Right atrium auricular region (tissue), 2 donors: Measurements from ENCODE around the gene TMEM176B. TPM values are rescaled to one million over a fixed set of nuclear protein-coding genes. Genes with fewer than 3 reads are reported as not detected.

ENCODE experiments used
- DNase-seq: peaks from one replicate; pipeline ENCODE4 v3.0.0-alpha.2; 2019; ENCODE audit warnings: low spot score
- H3K27ac ChIP-seq, 2 donors: fragments of 200-600 bp; sonication (generic); 1 replicate in 1 of 2; 2 replicates in 1 of 2; pipeline ENCODE4 v1.5.1; 2016 to 2019
- H3K27me3 ChIP-seq, 2 donors: fragments of 200-600 bp; sonication (generic); one replicate each; pipeline versions ENCODE4 v1.5.1 to v1.6.0; 2017 to 2019
- H3K36me3 ChIP-seq: fragments of 200-600 bp; sonication (generic); one replicate; pipeline ENCODE4 v1.5.1; 2016
- H3K4me1 ChIP-seq, 2 donors: fragments of 200-600 bp; sonication (generic); one replicate each; pipeline versions ENCODE4 v1.5.1 to v1.6.0; 2017 to 2019
- H3K4me3 ChIP-seq, 2 donors: fragments of 200-600 bp; sonication (generic); 1 replicate in 1 of 2; 2 replicates in 1 of 2; pipeline ENCODE4 v1.5.1; 2017 to 2019; ENCODE audit warnings: mild to moderate bottlenecking in 1 of 2, moderate library complexity in 1 of 2
- H3K9me3 ChIP-seq, 2 donors: fragments of 200-600 bp; sonication (generic); one replicate each; pipeline ENCODE4 v1.5.1; 2019
- total RNA-seq, 2 donors: library from RNA; depleted of rRNA; stranded (reverse); fragments of >200 nt; gene quantifications; one replicate each; pipeline ENCODE4 v1.1.0, GENCODE V29; 2016
- TF ChIP-seq, protein P1 (sequence below), 2 donors: fragments of 200-600 bp; sonication (generic); IDR thresholded peaks; one replicate each; pipeline ENCODE4 v1.5.1; 2019; ENCODE audit warnings: antibody characterized with exemption in 2 of 2

The TMEM176B gene
- total RNA-seq, 2 donors from 2014 or later, result 162 to 227 TPM

DNA sequence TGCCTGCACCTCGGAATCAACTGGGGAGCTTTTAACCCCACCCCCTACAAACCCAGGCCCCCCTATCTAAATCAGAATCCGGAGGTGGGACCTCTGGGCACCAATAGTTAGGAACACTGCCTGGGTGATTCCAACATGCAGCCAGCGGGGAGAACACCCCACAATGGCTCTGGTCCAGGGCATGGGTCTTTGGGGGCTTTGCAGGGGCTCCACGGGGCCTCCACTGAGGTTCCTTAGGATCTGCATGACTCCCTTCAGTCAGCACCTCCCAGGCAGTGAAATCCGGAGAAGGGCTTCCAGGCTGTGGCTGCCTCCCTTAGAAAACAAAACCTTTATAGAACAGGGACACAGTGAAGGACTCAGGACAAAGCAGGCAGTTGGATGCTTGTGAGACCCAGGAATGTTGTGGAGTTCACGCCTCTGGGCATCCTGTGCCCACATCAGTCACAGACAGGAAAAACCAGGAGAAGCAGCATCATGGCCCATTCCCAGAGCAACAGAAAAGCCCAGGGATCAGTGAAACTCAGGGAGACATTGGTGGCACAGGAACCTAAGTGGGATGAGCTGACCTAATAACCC lies 35.6 kb upstream of the TMEM176B start:
- Histone ChIP-seq H3K36me3 (no peaks in the 10 kb centered on the region), H3K4me1 (no peaks in the 10 kb centered on the region), H3K9me3 (no peaks in the 10 kb centered on the region), H3K4me3 (no peak overlapping the region), H3K27me3 (no peaks in the 10 kb centered on the region), H3K27ac (no peak overlapping the region)
- TF ChIP-seq, protein P1, sequence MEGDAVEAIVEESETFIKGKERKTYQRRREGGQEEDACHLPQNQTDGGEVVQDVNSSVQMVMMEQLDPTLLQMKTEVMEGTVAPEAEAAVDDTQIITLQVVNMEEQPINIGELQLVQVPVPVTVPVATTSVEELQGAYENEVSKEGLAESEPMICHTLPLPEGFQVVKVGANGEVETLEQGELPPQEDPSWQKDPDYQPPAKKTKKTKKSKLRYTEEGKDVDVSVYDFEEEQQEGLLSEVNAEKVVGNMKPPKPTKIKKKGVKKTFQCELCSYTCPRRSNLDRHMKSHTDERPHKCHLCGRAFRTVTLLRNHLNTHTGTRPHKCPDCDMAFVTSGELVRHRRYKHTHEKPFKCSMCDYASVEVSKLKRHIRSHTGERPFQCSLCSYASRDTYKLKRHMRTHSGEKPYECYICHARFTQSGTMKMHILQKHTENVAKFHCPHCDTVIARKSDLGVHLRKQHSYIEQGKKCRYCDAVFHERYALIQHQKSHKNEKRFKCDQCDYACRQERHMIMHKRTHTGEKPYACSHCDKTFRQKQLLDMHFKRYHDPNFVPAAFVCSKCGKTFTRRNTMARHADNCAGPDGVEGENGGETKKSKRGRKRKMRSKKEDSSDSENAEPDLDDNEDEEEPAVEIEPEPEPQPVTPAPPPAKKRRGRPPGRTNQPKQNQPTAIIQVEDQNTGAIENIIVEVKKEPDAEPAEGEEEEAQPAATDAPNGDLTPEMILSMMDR (IDR thresholded peaks at IDR 0.05), result no peak
- no peak for DNase-seq

DNA sequence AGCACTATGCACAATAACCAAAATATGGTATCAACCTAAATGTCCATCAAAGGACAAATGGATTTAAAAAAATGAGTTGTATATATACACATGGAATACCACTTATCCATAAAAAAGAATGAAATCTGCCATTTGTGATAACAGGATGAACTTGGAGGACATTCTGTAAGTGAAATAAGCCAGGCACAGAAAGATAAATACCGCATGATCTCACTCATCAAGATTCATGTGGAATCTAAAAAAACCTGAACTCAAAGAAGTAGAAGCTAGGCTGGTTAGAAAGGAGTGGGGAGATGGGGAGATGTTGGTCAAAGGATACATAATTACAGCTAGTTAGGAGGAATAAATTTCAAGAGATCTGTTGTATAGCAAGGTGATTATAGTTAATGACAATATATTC lies 34.9 kb upstream of the TMEM176B start:
- no peak for DNase-seq
- Histone ChIP-seq H3K9me3 (no peaks in the 10 kb centered on the region), H3K4me1 (no peaks in the 10 kb centered on the region), H3K27ac (no peak overlapping the region), H3K27me3 (no peaks in the 10 kb centered on the region), H3K36me3 (no peaks in the 10 kb centered on the region), H3K4me3 (no peak overlapping the region)
- TF ChIP-seq, protein P1 (IDR thresholded peaks at IDR 0.05), result no peak

DNA sequence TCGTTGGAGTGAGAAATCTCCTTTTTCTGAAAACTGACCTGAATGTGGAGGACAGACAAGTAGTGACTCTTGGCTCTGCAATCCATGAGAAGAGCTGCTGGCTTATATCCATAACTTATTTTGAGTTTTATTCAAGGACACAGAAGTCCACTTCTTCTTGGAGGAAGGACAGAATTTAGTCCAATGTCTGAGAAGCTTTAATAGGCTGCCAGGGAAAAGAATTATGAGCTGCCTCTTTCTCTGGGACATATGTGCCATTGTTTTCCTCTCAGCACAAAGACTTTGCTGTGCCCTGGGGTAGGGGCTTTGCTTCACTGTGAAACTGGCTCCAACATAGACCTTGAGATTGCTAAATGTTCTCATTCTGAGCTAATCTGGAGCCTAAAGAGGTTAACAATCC lies 31.7 kb upstream of the TMEM176B start:
- peaks cover 0 to 3% of the 10 kb centered on the region in 2 donors for H3K4me1 ChIP-seq
- no peak for DNase-seq
- H3K4me3 ChIP-seq, result no peak overlapping the region
- H3K36me3 ChIP-seq, result no peaks in the 10 kb centered on the region
- no peaks in the 10 kb centered on the region for H3K27me3 ChIP-seq
- TF ChIP-seq, protein P1 (IDR thresholded peaks at IDR 0.05), result no peak
- no peaks in the 10 kb centered on the region for H3K9me3 ChIP-seq
- H3K27ac ChIP-seq, result no peak overlapping the region

DNA sequence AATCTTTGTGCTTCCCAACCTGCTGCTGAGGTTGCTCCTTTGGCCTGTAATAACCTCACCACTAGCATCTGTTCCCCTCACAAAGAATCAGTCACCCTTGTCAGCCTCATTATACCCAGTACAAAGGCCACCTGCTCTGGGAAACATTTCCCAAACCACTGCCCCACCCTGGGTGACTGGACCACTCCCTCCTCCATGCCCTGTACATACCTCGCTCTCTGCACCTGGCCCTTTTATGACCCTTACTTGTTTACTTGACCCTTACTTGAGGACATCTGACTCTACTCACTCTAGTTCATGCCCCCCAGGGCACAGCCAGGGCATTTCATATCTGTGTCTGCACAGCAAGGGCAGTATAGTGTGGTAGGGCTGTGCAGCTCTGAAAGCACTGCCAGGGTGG lies 30.8 kb upstream of the TMEM176B start:
- H3K4me1 ChIP-seq, result peaks cover 0 to 12% of the 10 kb centered on the region in 2 donors
- H3K4me3 ChIP-seq, result no peak overlapping the region
- H3K36me3 ChIP-seq, result no peaks in the 10 kb centered on the region
- no peak overlapping the region for H3K27ac ChIP-seq
- no peaks in the 10 kb centered on the region for H3K9me3 ChIP-seq
- no peak for DNase-seq
- TF ChIP-seq, protein P1 (IDR thresholded peaks at IDR 0.05), result no peak
- no peaks in the 10 kb centered on the region for H3K27me3 ChIP-seq

DNA sequence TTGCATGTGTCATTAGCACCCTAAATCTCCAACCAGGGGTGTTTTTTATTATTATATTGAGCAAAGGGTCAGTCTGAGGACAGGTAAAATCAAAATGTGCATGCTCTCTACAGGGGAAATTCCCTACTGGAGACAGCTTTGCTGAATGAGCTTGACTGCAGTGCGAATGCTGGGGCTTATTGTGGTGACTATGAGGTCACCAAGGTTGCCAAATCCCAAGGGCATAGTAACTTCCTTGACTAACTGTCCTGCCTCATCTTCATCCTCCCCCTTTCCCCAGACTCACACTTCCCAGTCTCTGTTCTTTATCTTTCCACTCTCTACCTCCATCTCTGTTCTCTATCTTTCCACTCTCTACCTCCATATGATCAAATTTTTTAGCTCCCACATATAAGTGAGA lies 29.3 kb upstream of the TMEM176B start:
- DNase-seq, result no peak
- H3K27me3 ChIP-seq, result no peaks in the 10 kb centered on the region
- TF ChIP-seq, protein P1 (IDR thresholded peaks at IDR 0.05), result no peak
- no peak overlapping the region for H3K27ac ChIP-seq
- no peaks in the 10 kb centered on the region for H3K36me3 ChIP-seq
- H3K9me3 ChIP-seq, result no peaks in the 10 kb centered on the region
- no peak overlapping the region for H3K4me3 ChIP-seq
- peaks cover 0 to 19% of the 10 kb centered on the region in 2 donors for H3K4me1 ChIP-seq

DNA sequence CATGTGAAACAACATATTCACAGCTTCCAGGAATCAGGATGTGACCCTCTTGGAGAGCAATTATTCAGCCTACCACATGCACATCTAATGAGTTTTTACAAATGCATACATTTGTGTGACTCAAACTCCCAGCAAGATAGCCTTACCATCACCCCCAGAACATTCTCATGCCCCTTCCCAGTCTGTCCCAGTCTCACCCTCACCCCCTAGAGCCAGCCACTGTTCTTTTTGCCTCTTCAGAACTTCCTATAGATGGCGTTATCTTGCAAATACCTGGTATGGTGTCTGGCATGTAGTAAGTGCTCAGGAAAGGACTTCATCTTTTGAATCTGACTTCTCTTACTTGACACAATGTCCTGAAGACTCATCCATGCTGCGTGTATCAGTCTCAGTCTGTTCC lies 28.2 kb upstream of the TMEM176B start:
- peaks cover 0 to 28% of the 10 kb centered on the region in 2 donors for H3K4me1 ChIP-seq
- TF ChIP-seq, protein P1 (IDR thresholded peaks at IDR 0.05), result no peak
- H3K4me3 ChIP-seq, result no peak overlapping the region
- no peaks in the 10 kb centered on the region for H3K9me3 ChIP-seq
- no peak overlapping the region for H3K27ac ChIP-seq
- no peaks in the 10 kb centered on the region for H3K36me3 ChIP-seq
- H3K27me3 ChIP-seq, result no peaks in the 10 kb centered on the region
- DNase-seq, result no peak
